Stomach (tissue), 9 donors: ENCODE data around the gene RNF130. TPM values are rescaled to one million over a fixed set of nuclear protein-coding genes. Genes with fewer than 3 reads are reported as not detected.

Experiments used
- DNase-seq, 2 donors: peaks; one replicate each; pipeline versions ENCODE4 v3.0.0 to v3.0.0-alpha.2; 2013 to 2019
- H3K27ac ChIP-seq, 5 donors: fragments of 200-600 bp in 4 of 5; sonication (generic) in 4 of 5; one replicate each; pipeline ENCODE4 v1.5.1; 2013 to 2019; ENCODE audit warnings: mild to moderate bottlenecking in 1 of 5, moderate library complexity in 1 of 5
- H3K27me3 ChIP-seq, 3 donors: fragments of 200-600 bp; sonication (generic); one replicate each; pipeline ENCODE4 v1.5.1; 2017 to 2019; ENCODE audit warnings: mixed run types in 1 of 3
- H3K36me3 ChIP-seq, 4 donors: fragments of 200-600 bp; sonication (generic); 1 replicate in 3 of 4; 2 replicates in 1 of 4; pipeline ENCODE4 v1.5.1; 2016 to 2019
- H3K4me1 ChIP-seq, 4 donors: fragments of 200-600 bp; sonication (generic); one replicate each; pipeline ENCODE4 v1.5.1; 2016 to 2019
- H3K4me3 ChIP-seq, 4 donors: fragments of 200-600 bp; sonication (generic) in 3 of 4; one replicate each; pipeline ENCODE4 v1.5.1; 2016 to 2019; ENCODE audit warnings: mild to moderate bottlenecking in 1 of 4
- H3K9me3 ChIP-seq, 4 donors: fragments of 200-600 bp; sonication (generic); one replicate each; pipeline ENCODE4 v1.5.1; 2016 to 2019
- CTCF ChIP-seq, 7 experiments: fragments of 450-650 bp in 4 of 7; fragments of 200-600 bp in 3 of 7; sonication (generic) in 3 of 7; IDR thresholded peaks; one replicate each; pipeline ENCODE4 v1.5.1; 2016 to 2019; ENCODE audit warnings: antibody characterized with exemption in 7 of 7, control low read depth in 2 of 7, mild to moderate bottlenecking in 1 of 7
- EP300 ChIP-seq: sonication (generic); formaldehyde crosslinking; IDR thresholded peaks from one replicate; pipeline ENCODE4 v1.6.1; 2017; ENCODE audit warnings: antibody characterized with exemption
- POLR2A ChIP-seq, 4 donors: fragments of 450-650 bp; IDR thresholded peaks; one replicate each; pipeline ENCODE4 v1.6.1; 2016; ENCODE audit warnings: antibody characterized with exemption in 4 of 4, control low read depth in 2 of 4, mild to moderate bottlenecking in 1 of 4, moderate library complexity in 1 of 4
- POLR2AphosphoS5 ChIP-seq, 3 donors: sonication (generic); formaldehyde crosslinking; IDR thresholded peaks; one replicate each; pipeline ENCODE4 v1.6.1; 2016; ENCODE audit warnings: antibody characterized with exemption in 3 of 3
- WGBS, 5 donors: extraction: QIAGEN DNeasy Blood & Tissue Kit in 3 of 5; methylation state at CpG; one replicate each; pipeline versions ENCODE4 v1.1.5 to v1.1.7; 2013 to 2018; 5-methylcytosine and 5-hydroxymethylcytosine counted together
- intact Hi-C: fragments of 100-400 bp; cut with DNase I; formaldehyde crosslinking; loops from one replicate; pipeline ENCODE4 v1.15.1; 2023; ENCODE audit warnings: low total_unique reads
- polyA plus RNA-seq, 3 donors: library from polyadenylated mRNA; stranded (reverse); fragments of 200-250 nt; gene quantifications; one replicate each; pipeline ENCODE4 v1.2.3, GENCODE V29; 2013
- total RNA-seq, 5 donors: library from RNA; depleted of rRNA; stranded (reverse); fragments of >200 nt; gene quantifications; one replicate each; pipeline versions ENCODE4 v1.1.0 to v1.2.3, GENCODE V29; 2014 to 2016
- donor health status: healthy with polysubstance abuse.
- donor health status: Bipolar disorder and iron deficiency.
- donor health status: healthy.

RNF130 gene
- total and polyA plus RNA-seq, 8 donors = 27.0 to 87.8 (median 56.1) TPM

- DNase-seq = no peak
- TF ChIP-seq POLR2AphosphoS5 (IDR thresholded peaks at IDR 0.05) = no peak
- no peak for TF ChIP-seq EP300
- no peak for TF ChIP-seq POLR2A (IDR thresholded peaks at IDR 0.05)
- TF ChIP-seq CTCF (IDR thresholded peaks at IDR 0.05) = no peak
- no peak overlapping the region for H3K4me3 ChIP-seq
- no peaks in the 10 kb centered on the region for H3K27me3 ChIP-seq
- H3K27ac ChIP-seq = no peak overlapping the region
- peaks cover 16 to 46% (median 42%) of the 10 kb centered on the region in 4 donors for H3K36me3 ChIP-seq
- H3K4me1 ChIP-seq = no peaks in the 10 kb centered on the region
- intact Hi-C loops = no loop called here
- 55 to 73% (median 69%) methylated on average over 5 of the region's 5 CpGs for WGBS, 5 donors
- no peaks in the 10 kb centered on the region for H3K9me3 ChIP-seq
Observed at GRCh38 chr5:179981636-179982035, 89.9 kb downstream of the RNF130 start.

- Histone ChIP-seq H3K27ac (no peak overlapping the region), H3K4me3 (no peak overlapping the region), H3K4me1 (no peaks in the 10 kb centered on the region), H3K27me3 (no peaks in the 10 kb centered on the region), H3K36me3 (peaks cover 22 to 53% (median 51%) of the 10 kb centered on the region in 4 donors), H3K9me3 (no peaks in the 10 kb centered on the region)
- intact Hi-C loops = no loop called here
- WGBS, 5 donors = 79 to 90% (median 84%) methylated on average over 7 of the region's 7 CpGs
- no peak for DNase-seq
- TF ChIP-seq CTCF (IDR thresholded peaks at IDR 0.05) = no peak
- TF ChIP-seq POLR2A (IDR thresholded peaks at IDR 0.05) = no peak
- no peak for TF ChIP-seq EP300
- no peak for TF ChIP-seq POLR2AphosphoS5 (IDR thresholded peaks at IDR 0.05)
Observed at GRCh38 chr5:179980767-179981166, 90.8 kb downstream of the RNF130 start.

DNA sequence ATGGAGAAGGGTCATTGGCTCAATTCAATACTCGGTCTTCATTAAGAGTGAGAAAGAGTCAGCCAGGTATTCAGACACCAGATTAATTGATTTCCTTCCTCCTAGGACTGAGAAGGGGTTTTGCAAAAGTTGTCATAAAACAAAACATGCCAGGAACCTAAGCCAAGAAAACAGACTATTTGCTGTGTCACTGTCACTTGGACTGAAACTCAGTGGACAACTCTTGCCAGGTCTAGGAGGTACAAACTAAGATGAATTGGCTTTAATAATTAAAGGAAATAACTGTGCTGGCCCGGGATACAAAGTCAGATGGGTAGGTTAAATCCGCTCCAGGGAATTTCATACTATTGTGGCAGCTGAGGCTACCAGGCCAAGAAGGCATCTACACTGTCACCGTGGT lies 92.8 kb downstream of the RNF130 start:
- no peak overlapping the region for H3K4me3 ChIP-seq
- H3K9me3 ChIP-seq = no peaks in the 10 kb centered on the region
- no peaks in the 10 kb centered on the region for H3K4me1 ChIP-seq
- H3K36me3 ChIP-seq = peaks cover 40 to 72% (median 70%) of the 10 kb centered on the region in 4 donors
- WGBS, 5 donors = 75 to 90% (median 88%) methylated on average over 4 of the region's 4 CpGs
- intact Hi-C loops = no loop called here
- no peak for DNase-seq
- no peak for TF ChIP-seq CTCF (IDR thresholded peaks at IDR 0.05)
- TF ChIP-seq POLR2AphosphoS5 (IDR thresholded peaks at IDR 0.05) = no peak
- TF ChIP-seq EP300 = no peak
- TF ChIP-seq POLR2A (IDR thresholded peaks at IDR 0.05) = no peak
- H3K27me3 ChIP-seq = no peaks in the 10 kb centered on the region
- no peak overlapping the region for H3K27ac ChIP-seq

- TF ChIP-seq CTCF (IDR thresholded peaks at IDR 0.05) (no peak), EP300 (no peak), POLR2AphosphoS5 (IDR thresholded peaks at IDR 0.05) (no peak), POLR2A (IDR thresholded peaks at IDR 0.05) (no peak)
- 90 to 95% (median 94%) methylated on average over 13 of the region's 13 CpGs for WGBS, 5 donors
- H3K4me3 ChIP-seq = no peak overlapping the region
- H3K27me3 ChIP-seq = no peaks in the 10 kb centered on the region
- peaks cover 40 to 80% (median 75%) of the 10 kb centered on the region in 4 donors for H3K36me3 ChIP-seq
- no peaks in the 10 kb centered on the region for H3K4me1 ChIP-seq
- intact Hi-C loops = no loop called here
- H3K27ac ChIP-seq = no peak overlapping the region
- no peaks in the 10 kb centered on the region for H3K9me3 ChIP-seq
- no peak for DNase-seq
Observed at GRCh38 chr5:179975713-179976134, 95.8 kb downstream of the RNF130 start.
